GM19193 (cell line): ENCODE measurements around the gene TSPAN10.

Experiments used
- POLR2A ChIP-seq: IDR thresholded peaks from 4 replicates; pipeline ENCODE4 v1.6.1; 2011; ENCODE audit not compliant: insufficient read depth, insufficient read length; ENCODE audit errors: extremely low read depth

The TSPAN10 gene

GRCh38 chr17:81651692-81652091 lies 14.7 kb downstream of the TSPAN10 start:
- no peak for TF ChIP-seq POLR2A

DNA sequence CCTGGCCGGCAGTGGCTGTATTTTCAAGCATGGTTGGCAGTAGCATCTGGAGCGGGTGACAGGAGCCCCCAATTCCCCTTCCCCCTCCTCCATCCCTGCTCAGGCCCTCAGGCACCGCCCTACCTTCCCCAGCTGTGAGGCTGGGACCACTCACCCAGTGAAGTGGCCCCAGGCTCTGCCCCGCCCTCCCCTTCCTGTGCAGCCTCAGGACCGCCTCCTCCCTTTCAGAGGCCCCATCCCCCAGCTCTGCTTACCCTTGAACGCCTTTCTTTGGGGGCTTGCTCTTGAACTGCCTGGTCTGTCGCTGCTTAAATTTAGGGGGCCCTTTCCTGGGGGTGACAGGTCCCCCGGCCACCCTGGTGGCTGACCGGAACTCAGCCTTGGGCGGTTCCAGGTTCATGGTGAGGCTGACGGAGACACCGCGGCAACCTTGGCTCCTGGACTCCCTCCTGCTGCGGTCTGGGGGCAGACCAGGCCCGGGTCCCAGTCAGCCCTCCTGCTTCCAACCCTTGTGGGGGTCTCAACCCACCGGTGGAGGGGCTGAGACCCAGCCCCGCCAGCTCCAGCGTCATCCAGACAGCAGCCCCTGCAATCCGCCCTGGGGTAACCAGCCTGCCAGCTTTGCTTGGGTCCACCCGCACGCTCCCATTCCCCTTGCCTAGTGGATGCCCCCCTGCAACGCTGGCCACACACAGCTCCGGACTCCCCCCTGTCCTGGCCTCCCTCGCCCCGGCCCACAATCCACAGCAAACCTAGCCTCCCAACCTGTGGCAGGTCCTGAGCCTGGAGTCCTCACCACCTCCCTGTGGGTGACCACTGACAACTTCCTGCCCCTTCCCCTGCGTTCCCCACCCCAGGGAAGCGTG lies 16.1 kb downstream of the TSPAN10 start:
- TF ChIP-seq POLR2A, result no peak

- TF ChIP-seq POLR2A, result no peak
These were observed 18.6 kb downstream of the TSPAN10 start for GRCh38 chr17:81655378-81656117.

- TF ChIP-seq POLR2A, result no peak
These were observed 19.2 kb downstream of the TSPAN10 start, which contains the start of gene PDE6G for GRCh38 chr17:81656118-81656743. Gene PDE6G (minus strand): TSS chr17:81656542. CDS start chr17:81653305, 3,237 bp downstream.

- TF ChIP-seq POLR2A, result no peak
These were observed 19.8 kb downstream of the TSPAN10 start for GRCh38 chr17:81656835-81657234.

DNA sequence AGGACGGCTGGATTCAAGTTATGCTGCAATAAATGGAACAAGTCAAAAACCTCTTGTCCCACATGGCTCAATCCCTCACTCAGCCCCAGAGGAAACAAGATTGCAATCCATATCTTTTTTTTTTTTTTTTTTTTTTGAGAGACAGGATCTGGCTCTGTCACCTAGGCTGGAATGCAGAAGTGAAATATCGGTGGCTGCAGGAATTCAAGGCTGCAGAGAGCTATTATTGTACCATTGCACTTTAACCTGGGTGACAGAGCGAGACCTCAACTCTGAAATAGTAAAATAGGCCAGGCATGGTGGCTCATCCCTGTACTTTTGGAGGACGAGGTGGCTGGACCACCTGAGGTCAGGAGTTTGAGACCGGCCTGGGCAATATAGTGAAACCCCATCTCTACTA lies 22.0 kb downstream of the TSPAN10 start:
- TF ChIP-seq POLR2A, result no peak

GRCh38 chr17:81660441-81660840 lies 23.4 kb downstream of the TSPAN10 start:
- TF ChIP-seq POLR2A, result no peak

- TF ChIP-seq POLR2A, result no peak
These were observed 25.0 kb downstream of the TSPAN10 start for GRCh38 chr17:81662002-81662401.

GRCh38 chr17:81664051-81664470 lies 27.1 kb downstream of the TSPAN10 start:
- TF ChIP-seq POLR2A, result no peak

DNA sequence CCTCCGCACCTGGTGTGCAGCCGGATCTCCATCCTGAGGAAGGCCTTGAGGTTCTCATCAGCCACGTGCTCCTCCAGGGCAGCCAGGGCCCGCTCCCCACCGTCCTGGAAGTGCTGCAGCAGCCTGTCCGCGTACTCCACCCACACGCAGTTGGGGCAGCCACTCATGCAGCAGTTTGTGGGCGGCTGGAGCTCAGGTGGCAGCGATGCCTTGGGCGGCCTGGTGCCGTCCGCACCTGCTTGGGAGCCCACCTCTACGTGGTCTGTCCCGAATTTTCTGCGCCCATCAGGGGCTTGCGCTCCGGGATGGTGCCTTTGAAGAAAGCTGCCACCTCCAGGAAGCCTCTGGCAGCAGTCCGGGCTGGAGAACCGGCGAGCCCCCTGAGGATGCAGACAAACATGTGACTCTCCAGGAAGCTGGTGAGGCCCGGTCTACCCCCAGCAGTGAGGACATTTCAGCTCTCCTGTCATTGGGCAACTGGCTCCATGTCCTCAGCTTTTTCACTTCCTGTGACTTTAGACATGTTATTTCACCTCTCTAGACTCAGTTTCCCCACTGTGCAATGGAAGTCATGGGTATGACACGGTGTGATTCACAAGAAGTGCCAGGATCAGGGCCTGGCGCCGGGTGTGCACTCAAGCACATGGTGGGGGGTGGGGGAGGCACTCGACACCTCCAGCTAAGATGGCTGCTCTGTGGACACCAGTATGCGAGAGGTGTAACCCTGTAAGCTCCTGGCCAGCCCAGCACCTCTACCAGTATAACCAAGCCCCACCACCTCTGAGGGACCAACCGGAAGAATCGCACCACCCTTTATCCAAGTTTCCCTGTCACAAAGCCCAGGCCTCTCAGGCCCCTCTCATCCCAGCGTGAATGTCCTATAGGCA lies 28.5 kb downstream of the TSPAN10 start:
- peak; percentile 44 for TF ChIP-seq POLR2A

DNA sequence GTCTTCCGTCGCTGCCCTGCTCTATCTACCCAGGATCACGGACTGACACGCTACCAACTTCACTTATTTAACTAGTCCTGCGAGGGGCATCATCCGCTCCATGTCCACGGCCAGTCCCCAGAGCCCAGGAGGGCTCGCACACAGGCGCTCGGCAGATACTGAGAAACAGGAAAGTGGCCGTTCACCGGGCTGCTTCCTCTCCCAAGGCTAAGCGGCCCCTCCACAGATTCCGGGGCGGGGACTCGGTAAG lies 29.0 kb downstream of the TSPAN10 start:
- TF ChIP-seq POLR2A, result no peak

- peak; percentile 98 for TF ChIP-seq POLR2A
These were observed 29.6 kb downstream of the TSPAN10 start, which contains the start of the genes CCDC137 and OXLD1 for GRCh38 chr17:81666342-81667191. Gene CCDC137 (plus strand): TSS chr17:81666737. CDS start chr17:81666767, 30 bp downstream. Gene OXLD1 (minus strand): TSS chr17:81666605. CDS start chr17:81666577, 28 bp downstream.

DNA sequence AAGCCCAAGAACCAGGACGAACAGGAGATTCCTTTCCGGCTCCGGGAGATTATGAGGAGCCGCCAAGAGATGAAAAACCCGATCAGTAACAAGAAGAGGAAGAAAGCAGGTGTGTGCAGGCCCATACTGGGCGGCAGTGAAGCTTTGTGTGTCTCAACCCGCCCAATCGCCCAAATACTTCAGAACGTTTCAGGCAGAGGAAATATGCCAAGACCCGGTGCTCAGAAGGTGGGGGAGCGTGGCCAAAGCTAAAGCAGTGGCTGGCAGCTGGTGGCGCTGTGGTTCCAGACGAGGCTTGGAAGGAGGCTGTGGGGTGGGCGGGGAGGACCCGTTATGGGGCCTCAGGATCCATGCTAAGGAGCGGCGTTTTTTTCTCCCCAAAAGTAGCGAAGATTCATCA lies 30.8 kb downstream of the TSPAN10 start:
- no peak for TF ChIP-seq POLR2A

- no peak for TF ChIP-seq POLR2A
These were observed 35.5 kb downstream of the TSPAN10 start for GRCh38 chr17:81672504-81672903.

DNA sequence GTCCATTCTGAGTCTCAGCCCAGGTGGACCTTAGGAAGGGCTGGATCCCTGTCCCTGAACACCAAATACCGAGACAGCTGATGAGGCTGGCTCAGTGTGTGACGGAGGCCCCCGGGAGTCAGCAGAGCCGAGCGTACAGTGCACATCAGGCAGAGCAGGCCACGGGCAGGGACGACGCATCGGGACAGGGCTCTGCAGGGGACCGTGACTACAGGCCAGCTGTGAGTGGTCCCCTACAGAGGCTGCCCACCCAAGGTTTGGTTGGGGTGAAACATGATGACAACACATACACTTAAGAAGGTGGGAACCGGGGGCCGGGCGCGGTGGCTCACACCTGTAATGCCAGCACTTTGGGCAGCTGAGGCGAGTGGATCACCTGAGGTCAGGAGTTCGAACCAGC lies 36.0 kb downstream of the TSPAN10 start:
- TF ChIP-seq POLR2A, result no peak
